PC-3 (cell line): ENCODE data around the gene STK11. TPM values are rescaled to one million over a fixed set of nuclear protein-coding genes. Genes with fewer than 3 reads are reported as not detected.

ENCODE experiments used
- ATAC-seq: fragments of 200-7000 bp; cut with Tn5 transposase; 2 replicates; pipeline ENCODE4 v1.9.1; 2020; ENCODE audit warnings: mild to moderate bottlenecking, moderate library complexity
- BruUV-seq: library from RNA; stranded (reverse); fragments of 400-500 nt; replicated peaks from 2 replicates; lab custom pipeline; 2021; lab: Mats Ljungman, UMichigan
- CTCF ChIA-PET: fragments of 300-600 bp; sonication (Branson Sonifier 250); formaldehyde crosslinking; loops from one replicate; lab custom pipeline; 2022; ENCODE audit warnings: antibody characterized with exemption; lab: Charles Lee
- POLR2A ChIA-PET: fragments of 300-600 bp; sonication (Branson Sonifier 250); formaldehyde crosslinking; loops from one replicate; lab custom pipeline; 2022; ENCODE audit warnings: antibody characterized with exemption; ENCODE audit not compliant: unreplicated experiment; lab: Charles Lee
- DNase-seq: peaks from one replicate; pipeline ENCODE4 v3.0.0-alpha.2; 2015
- H2AFZ ChIP-seq: fragments of 300-600 bp; sonication (generic); 2 replicates; pipeline ENCODE4 v1.6.0; 2016; ENCODE audit warnings: antibody characterized with exemption, low read length
- H3F3A ChIP-seq: fragments of 300-600 bp; sonication (generic); one replicate; pipeline ENCODE4 v1.6.0; 2017; ENCODE audit warnings: antibody characterized with exemption, low read length, control low read depth, mild to moderate bottlenecking; ENCODE audit not compliant: unreplicated experiment
- H3K27ac ChIP-seq: fragments of 300-600 bp; sonication (generic); 2 replicates; pipeline ENCODE4 v1.5.1; 2016; ENCODE audit warnings: mild to moderate bottlenecking, low read length
- H3K27me3 ChIP-seq: fragments of 300-600 bp; sonication (generic); 2 replicates; pipeline ENCODE4 v1.6.1; 2016; ENCODE audit warnings: low read length, mixed read lengths
- H3K36me3 ChIP-seq: fragments of 300-600 bp; sonication (generic); 2 replicates; pipeline ENCODE4 v1.6.1; 2016; ENCODE audit warnings: low read depth, mixed run types, low read length, mixed read lengths
- H3K4me1 ChIP-seq: fragments of 300-600 bp; sonication (generic); 2 replicates; pipeline ENCODE4 v1.5.1; 2016; ENCODE audit warnings: low read length; ENCODE audit not compliant: insufficient read depth
- H3K4me2 ChIP-seq: fragments of 300-600 bp; sonication (generic); 2 replicates; pipeline ENCODE4 v1.6.0; 2016; ENCODE audit warnings: low read length
- H3K4me3 ChIP-seq: fragments of 300-600 bp; sonication (generic); 2 replicates; pipeline ENCODE4 v1.5.1; 2016; ENCODE audit warnings: mild to moderate bottlenecking, low read length, mixed read lengths
- H3K79me2 ChIP-seq: fragments of 300-600 bp; sonication (generic); 2 replicates; pipeline ENCODE4 v1.6.1; 2017; ENCODE audit warnings: low read length, mixed read lengths
- H3K9ac ChIP-seq: fragments of 300-600 bp; sonication (generic); 2 replicates; pipeline ENCODE4 v1.6.0; 2016; ENCODE audit warnings: mild to moderate bottlenecking, low read length
- H3K9me2 ChIP-seq: fragments of 300-600 bp; sonication (generic); replicated peaks from 2 replicates; pipeline ENCODE4 v1.6.1; 2016; ENCODE audit warnings: mixed run types, low read length, mixed read lengths
- H3K9me3 ChIP-seq: fragments of 300-600 bp; sonication (generic); 2 replicates; pipeline ENCODE4 v1.6.1; 2016; ENCODE audit warnings: low read length, mixed read lengths
- H4K20me1 ChIP-seq: fragments of 300-600 bp; sonication (generic); 2 replicates; pipeline ENCODE4 v1.6.1; 2016; ENCODE audit warnings: low read length, mixed read lengths
- EZH2 ChIP-seq: fragments of 300-600 bp; sonication (generic); IDR thresholded peaks from one replicate; pipeline ENCODE4 v1.6.1; 2017; ENCODE audit warnings: antibody characterized with exemption, mild to moderate bottlenecking, low read length; ENCODE audit not compliant: unreplicated experiment
- EZH2phosphoT487 ChIP-seq: fragments of 300-600 bp; sonication (generic); IDR thresholded peaks from 2 replicates; pipeline ENCODE4 v1.6.1; 2018; ENCODE audit warnings: mild to moderate bottlenecking, antibody characterized with exemption, low read length, borderline replicate concordance
- intact Hi-C: fragments of 100-400 bp; cut with micrococcal nuclease; formaldehyde crosslinking; loops from 2 replicates; pipeline ENCODE4 v1.9.0; 2023
- total RNA-seq: library from RNA; depleted of rRNA; stranded (reverse); fragments of >200 nt; gene quantifications from 2 replicates; pipeline ENCODE4 v1.2.3, GENCODE V29; 2014
- TF ChIP-seq, protein P1 (sequence below): fragments of 300-600 bp; sonication (generic); conservative IDR thresholded peaks from 2 replicates; pipeline ENCODE4 v1.5.1; 2017; ENCODE audit warnings: antibody characterized with exemption, low read depth, mild to moderate bottlenecking, low read length

STK11 gene
- total RNA-seq, 1 experiment from 2014 or later = 82.4 TPM

DNA sequence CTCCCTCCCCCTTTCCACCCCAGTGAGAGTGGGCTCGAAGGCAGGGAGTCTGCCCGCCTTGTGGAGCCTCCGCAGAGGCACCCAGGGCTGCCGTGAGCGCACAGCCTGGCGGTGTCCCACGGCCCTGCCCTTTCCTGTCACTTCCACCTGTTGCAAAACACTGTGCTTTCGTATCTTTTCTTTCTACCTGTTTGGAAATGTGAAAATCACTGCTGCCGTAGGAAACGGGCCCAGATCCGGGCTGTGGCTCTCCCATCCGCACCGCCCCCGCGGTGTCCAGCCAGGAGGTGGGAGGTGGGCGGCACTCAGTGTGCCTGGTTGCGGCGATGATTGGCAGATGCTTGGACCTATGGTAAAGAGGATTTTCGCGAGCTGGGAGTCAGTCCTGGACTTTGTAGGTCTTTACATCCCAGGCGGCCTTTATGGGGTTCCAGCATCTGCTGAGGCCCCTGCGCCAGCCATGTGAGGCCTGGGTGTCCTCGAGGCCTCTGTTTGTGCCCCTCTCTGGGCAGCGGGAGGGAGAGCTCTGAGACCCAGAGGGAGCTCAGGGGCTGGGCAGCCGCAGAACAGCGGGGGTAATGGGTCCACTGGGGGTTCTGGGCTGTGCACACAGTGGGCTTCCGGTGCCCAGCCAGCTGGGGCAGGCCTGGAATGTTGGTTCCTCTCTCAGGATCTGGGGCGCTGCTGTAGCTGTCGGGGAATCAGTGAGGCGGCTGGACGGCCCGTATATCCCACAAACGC, 6.1 kb downstream of the STK11 start:
- TF ChIP-seq, protein P1, sequence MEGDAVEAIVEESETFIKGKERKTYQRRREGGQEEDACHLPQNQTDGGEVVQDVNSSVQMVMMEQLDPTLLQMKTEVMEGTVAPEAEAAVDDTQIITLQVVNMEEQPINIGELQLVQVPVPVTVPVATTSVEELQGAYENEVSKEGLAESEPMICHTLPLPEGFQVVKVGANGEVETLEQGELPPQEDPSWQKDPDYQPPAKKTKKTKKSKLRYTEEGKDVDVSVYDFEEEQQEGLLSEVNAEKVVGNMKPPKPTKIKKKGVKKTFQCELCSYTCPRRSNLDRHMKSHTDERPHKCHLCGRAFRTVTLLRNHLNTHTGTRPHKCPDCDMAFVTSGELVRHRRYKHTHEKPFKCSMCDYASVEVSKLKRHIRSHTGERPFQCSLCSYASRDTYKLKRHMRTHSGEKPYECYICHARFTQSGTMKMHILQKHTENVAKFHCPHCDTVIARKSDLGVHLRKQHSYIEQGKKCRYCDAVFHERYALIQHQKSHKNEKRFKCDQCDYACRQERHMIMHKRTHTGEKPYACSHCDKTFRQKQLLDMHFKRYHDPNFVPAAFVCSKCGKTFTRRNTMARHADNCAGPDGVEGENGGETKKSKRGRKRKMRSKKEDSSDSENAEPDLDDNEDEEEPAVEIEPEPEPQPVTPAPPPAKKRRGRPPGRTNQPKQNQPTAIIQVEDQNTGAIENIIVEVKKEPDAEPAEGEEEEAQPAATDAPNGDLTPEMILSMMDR = no peak
- TF ChIP-seq EZH2phosphoT487 (no peak), EZH2 (no peak)
- H3K4me2 ChIP-seq = no peak overlapping the region
- no peaks in the 10 kb centered on the region for H3F3A ChIP-seq
- POLR2A ChIA-PET = no interaction called here
- peaks cover 90% of the 10 kb centered on the region for H3K79me2 ChIP-seq
- intact Hi-C loops = no loop called here
- H4K20me1 ChIP-seq = peaks cover 12% of the 10 kb centered on the region; the same call in 1 of the 2 replicates
- ATAC-seq (no peak), DNase-seq (no peak)
- H3K27ac ChIP-seq = no peak overlapping the region
- no peak overlapping the region for H3K4me3 ChIP-seq
- no TSS peak for BruUV-seq
- no peak overlapping the region for H3K9ac ChIP-seq
- H3K27me3 ChIP-seq = no peaks in the 10 kb centered on the region
- no peaks in the 10 kb centered on the region for H3K9me2 ChIP-seq
- CTCF ChIA-PET = no interaction called here
- peaks cover 21% of the 10 kb centered on the region for H3K4me1 ChIP-seq
- no peaks in the 10 kb centered on the region for H3K36me3 ChIP-seq
- H2AFZ ChIP-seq = no peak overlapping the region
- H3K9me3 ChIP-seq = no peaks in the 10 kb centered on the region

DNA sequence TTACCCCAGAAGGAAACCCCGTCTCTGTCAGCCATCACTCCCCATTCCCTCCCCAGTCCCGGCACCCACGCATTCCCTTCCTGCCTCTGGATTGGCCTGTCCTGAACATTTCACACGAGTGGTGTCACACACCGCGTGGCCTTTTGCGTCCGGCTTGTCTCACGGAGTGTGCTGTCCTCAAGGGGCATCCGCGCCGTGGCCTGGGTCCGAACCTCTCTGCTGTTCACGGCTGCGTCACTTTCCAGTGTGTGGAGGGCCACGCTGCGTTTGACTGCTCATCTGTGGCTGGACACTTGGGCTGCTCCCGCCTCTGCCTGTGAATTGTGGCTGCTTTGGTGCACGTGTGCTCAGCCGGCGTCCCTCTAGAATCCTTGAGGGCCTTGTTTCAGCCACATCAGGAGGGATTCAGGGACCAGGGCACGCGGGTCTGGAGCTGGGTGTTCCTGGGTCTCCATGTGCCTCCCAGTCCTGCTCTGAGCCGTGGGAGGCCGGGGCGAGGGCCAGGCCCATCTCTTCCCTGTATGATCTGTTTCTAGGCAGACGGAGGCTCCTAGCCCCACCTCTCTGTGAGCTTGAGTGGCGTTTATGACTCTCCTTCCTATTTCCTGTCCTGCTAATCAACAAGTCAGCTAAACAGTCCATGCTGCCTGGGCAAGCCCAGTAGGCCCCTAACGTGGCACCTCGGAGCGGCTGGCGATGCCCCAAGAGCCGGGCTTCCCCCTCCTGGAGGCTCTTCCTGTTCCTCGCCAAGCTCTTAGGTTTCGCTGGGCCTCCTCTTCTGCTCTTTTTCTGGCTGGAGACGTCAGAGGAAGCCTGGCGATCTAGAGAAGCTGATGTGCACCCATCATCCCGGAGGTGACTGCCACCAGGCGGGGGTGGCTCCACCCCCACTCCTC, 8.1 kb downstream of the STK11 start:
- 0 out of 2 replicates have a peak, but pooled peaks cover 2% of the 10 kb centered on the region for H4K20me1 ChIP-seq
- POLR2A ChIA-PET = no interaction called here
- H3K27me3 ChIP-seq = no peaks in the 10 kb centered on the region
- CTCF ChIA-PET = no interaction called here
- H3K79me2 ChIP-seq = peaks cover 90% of the 10 kb centered on the region
- H3F3A ChIP-seq = no peaks in the 10 kb centered on the region
- no TSS peak for BruUV-seq
- H3K9me3 ChIP-seq = no peaks in the 10 kb centered on the region
- no peak overlapping the region for H3K27ac ChIP-seq
- no peaks in the 10 kb centered on the region for H3K9me2 ChIP-seq
- no peaks in the 10 kb centered on the region for H3K36me3 ChIP-seq
- H3K4me1 ChIP-seq = peaks cover 25% of the 10 kb centered on the region
- ATAC-seq (peak; percentile 37; the same call in 1 of the 2 replicates), DNase-seq (no peak)
- TF ChIP-seq, protein P1 = no peak
- TF ChIP-seq EZH2 (no peak), EZH2phosphoT487 (no peak)
- intact Hi-C loops = no loop called here
- no peak overlapping the region for H3K4me2 ChIP-seq
- no peak overlapping the region for H3K4me3 ChIP-seq
- no peak overlapping the region for H2AFZ ChIP-seq
- H3K9ac ChIP-seq = no peak overlapping the region
